Hepatocyte (in vitro differentiated cells): ENCODE data around the gene KCNJ9. TPM values are rescaled to one million over a fixed set of nuclear protein-coding genes. Genes with fewer than 3 reads are reported as not detected.
A peak's percentile ranks its signal among the peaks of the same experiment; 100 is the strongest.
"Not testable (repeated sequence)": the region's sequence is repeated elsewhere in the genome, so short reads cannot be mapped to it uniquely, and the experiment has no call there.

Experiments used
- DNase-seq: peaks from one replicate; pipeline ENCODE4 v3.0.0-alpha.2; 2016; ENCODE audit warnings: low spot score
- H2AFZ ChIP-seq: fragments of 200-600 bp; sonication (generic); 2 replicates; pipeline ENCODE4 v1.6.0; 2016; ENCODE audit warnings: antibody characterized with exemption, mild to moderate bottlenecking
- H3K27ac ChIP-seq: fragments of 200-600 bp; sonication (generic); 2 replicates; pipeline ENCODE4 v1.5.1; 2016; ENCODE audit warnings: mild to moderate bottlenecking
- H3K27me3 ChIP-seq: fragments of 200-600 bp; sonication (generic); 2 replicates; pipeline ENCODE4 v1.6.1; 2016
- H3K36me3 ChIP-seq: fragments of 200-600 bp; sonication (generic); replicated peaks from 2 replicates; pipeline ENCODE4 v1.5.1; 2016; ENCODE audit warnings: low read depth; ENCODE audit not compliant: insufficient read depth
- H3K4me1 ChIP-seq: fragments of 200-600 bp; sonication (generic); 2 replicates; pipeline ENCODE4 v1.5.1; 2016; ENCODE audit warnings: mild to moderate bottlenecking, moderate library complexity; ENCODE audit not compliant: insufficient read depth
- H3K4me2 ChIP-seq: fragments of 200-600 bp; sonication (generic); 2 replicates; pipeline ENCODE4 v1.6.0; 2016
- H3K4me3 ChIP-seq: fragments of 200-600 bp; sonication (generic); 2 replicates; pipeline ENCODE4 v1.5.1; 2016; ENCODE audit warnings: mild to moderate bottlenecking
- H3K79me2 ChIP-seq: fragments of 200-600 bp; sonication (generic); 2 replicates; pipeline ENCODE4 v1.6.0; 2017; ENCODE audit warnings: mild to moderate bottlenecking
- H3K9me2 ChIP-seq: fragments of 200-600 bp; sonication (generic); replicated peaks from 2 replicates; pipeline ENCODE4 v1.6.0; 2017; ENCODE audit warnings: mild to moderate bottlenecking; ENCODE audit not compliant: insufficient read depth
- H3K9me3 ChIP-seq: fragments of 200-600 bp; sonication (generic); 2 replicates; pipeline ENCODE4 v1.5.1; 2016; ENCODE audit warnings: low read depth, mild to moderate bottlenecking
- H4K20me1 ChIP-seq: fragments of 200-600 bp; sonication (generic); 2 replicates; pipeline ENCODE4 v1.6.0; 2016; ENCODE audit warnings: mild to moderate bottlenecking; ENCODE audit not compliant: insufficient read depth, poor library complexity, severe bottlenecking
- CTCF ChIP-seq: fragments of 200-600 bp; sonication (generic); IDR thresholded peaks from 2 replicates; pipeline ENCODE4 v1.5.1; 2016; ENCODE audit warnings: antibody characterized with exemption, mild to moderate bottlenecking; ENCODE audit not compliant: poor library complexity
- EZH2 ChIP-seq: fragments of 200-600 bp; sonication (generic); IDR thresholded peaks from 2 replicates; pipeline ENCODE4 v1.6.1; 2016; ENCODE audit warnings: antibody characterized with exemption, mild to moderate bottlenecking, borderline replicate concordance
- EZH2phosphoT487 ChIP-seq: fragments of 200-600 bp; sonication (generic); IDR thresholded peaks from one replicate; pipeline ENCODE4 v1.6.1; 2018; ENCODE audit warnings: antibody characterized with exemption, mild to moderate bottlenecking, low read depth, moderate library complexity; ENCODE audit not compliant: unreplicated experiment, severe bottlenecking
- WGBS: methylation state at CpG from one replicate; pipeline ENCODE4 v1.1.6; 2016; ENCODE audit warnings: low lambda C conversion rate; ENCODE audit errors: missing lambda C conversion rate; 5-methylcytosine and 5-hydroxymethylcytosine counted together
- polyA plus RNA-seq: library from polyadenylated mRNA; unstranded; fragments of >200 nt; fragmentation: Nextera tagmentation; extraction: Ambion mirVana; gene quantifications from 2 replicates; pipeline ENCODE4 v1.2.1, GENCODE V29; 2016
- total RNA-seq: library from RNA; depleted of rRNA; stranded (reverse); fragments of >200 nt; gene quantifications from 2 replicates; pipeline ENCODE4 v1.2.3, GENCODE V29; 2014

The KCNJ9 gene
- total and polyA plus RNA-seq, 2 experiments from 2014 or later = not detected

GRCh38 chr1:160047111-160047991, 34.0 kb upstream of the KCNJ9 start:
- no peak overlapping the region for H2AFZ ChIP-seq
- WGBS = 69% methylated on average over 9 of the region's 9 CpGs

DNA sequence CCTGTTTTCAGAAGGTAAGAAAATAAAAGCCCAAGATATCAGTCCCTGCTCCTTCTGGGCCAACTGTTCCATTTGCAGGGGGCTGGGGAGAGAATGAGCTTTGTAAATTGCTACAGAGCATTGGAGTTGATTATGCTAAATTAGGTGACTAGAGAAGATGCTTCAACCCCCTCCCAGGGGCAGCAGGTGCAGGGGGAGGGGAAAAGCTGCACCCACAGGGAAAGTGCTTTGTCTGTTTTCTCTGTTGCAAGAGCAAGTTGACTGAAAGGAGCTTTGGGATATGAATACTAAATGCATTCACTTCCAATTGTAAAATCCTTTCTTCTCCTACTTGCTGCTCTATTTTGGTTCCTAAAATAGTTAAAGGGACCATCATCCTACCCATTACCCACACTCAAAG, 33.0 kb upstream of the KCNJ9 start:
- no peak for DNase-seq
- peaks cover 4% of the 10 kb centered on the region for H3K4me1 ChIP-seq
- TF ChIP-seq CTCF = no peak
- TF ChIP-seq EZH2phosphoT487 = no peak
- no peak for TF ChIP-seq EZH2
- H2AFZ ChIP-seq = no peak overlapping the region
- H3K4me3 ChIP-seq = no peak overlapping the region
- H3K27ac ChIP-seq = no peak overlapping the region
- H3K27me3 ChIP-seq = peaks cover 24% of the 10 kb centered on the region
- no peaks in the 10 kb centered on the region for H3K9me2 ChIP-seq
- no peak overlapping the region for H3K4me2 ChIP-seq
- no peaks in the 10 kb centered on the region for H4K20me1 ChIP-seq
- no peaks in the 10 kb centered on the region for H3K79me2 ChIP-seq
- H3K9me3 ChIP-seq = no peaks in the 10 kb centered on the region
- H3K36me3 ChIP-seq = no peaks in the 10 kb centered on the region

More at GRCh38 chr1:160047111-160047991, 34.0 kb upstream of the KCNJ9 start:
- Histone ChIP-seq H3K27ac (no peak overlapping the region), H4K20me1 (no peaks in the 10 kb centered on the region), H3K9me2 (no peaks in the 10 kb centered on the region), H3K4me1 (peaks cover 4% of the 10 kb centered on the region), H3K36me3 (no peaks in the 10 kb centered on the region), H3K9me3 (no peaks in the 10 kb centered on the region), H3K27me3 (peaks cover 16% of the 10 kb centered on the region), H3K79me2 (no peaks in the 10 kb centered on the region), H3K4me3 (no peak overlapping the region), H3K4me2 (peak overlapping the region; percentile 62)
- DNase-seq = no peak
- TF ChIP-seq EZH2phosphoT487 (no peak), CTCF (no peak), EZH2 (no peak)

DNA sequence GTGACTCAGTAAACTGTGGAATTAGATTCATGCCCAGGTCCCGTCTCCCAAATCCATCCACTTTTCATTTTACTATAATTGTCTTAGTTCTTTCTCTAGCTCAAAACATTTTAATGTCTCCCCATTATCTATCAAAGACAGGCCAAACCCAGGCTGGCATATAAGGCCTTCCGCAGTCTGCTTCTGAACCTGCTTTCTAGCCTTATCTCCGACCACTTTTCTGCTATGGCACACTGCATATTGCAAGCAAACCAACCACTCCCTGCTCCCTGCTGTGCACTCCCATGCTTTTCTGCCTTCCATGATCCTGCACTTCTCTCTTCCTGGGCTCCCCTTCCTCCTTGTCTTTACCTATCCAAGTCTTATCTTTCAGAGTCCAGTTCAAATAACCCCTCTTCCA, 32.2 kb upstream of the KCNJ9 start:
- Histone ChIP-seq H3K9me2 (no peaks in the 10 kb centered on the region), H4K20me1 (no peaks in the 10 kb centered on the region), H3K4me2 (no peak overlapping the region), H3K27ac (no peak overlapping the region), H3K9me3 (no peaks in the 10 kb centered on the region), H3K36me3 (no peaks in the 10 kb centered on the region), H3K4me3 (no peak overlapping the region), H3K27me3 (peaks cover 24% of the 10 kb centered on the region), H2AFZ (no peak overlapping the region), H3K4me1 (peaks cover 4% of the 10 kb centered on the region), H3K79me2 (no peaks in the 10 kb centered on the region)
- no peak for DNase-seq
- TF ChIP-seq CTCF (no peak), EZH2 (no peak), EZH2phosphoT487 (no peak)
- WGBS = 74% methylated on average over 3 of the region's 3 CpGs

- not testable (repeated sequence) for H4K20me1 ChIP-seq, H3K9me3 ChIP-seq, H3K36me3 ChIP-seq, H3K4me3 ChIP-seq, DNase-seq, H3K9me2 ChIP-seq, H3K27ac ChIP-seq, H2AFZ ChIP-seq, H3K79me2 ChIP-seq, H3K4me1 ChIP-seq, H3K4me2 ChIP-seq
- 71% methylated on average over 2 of the region's 2 CpGs for WGBS
- H3K27me3 ChIP-seq = peaks cover 24% of the 10 kb centered on the region
Observed at GRCh38 chr1:160050182-160050581, 31.2 kb upstream of the KCNJ9 start.
